NCI-H748 treated with DMSO at 0.1 percent for 48 hours (cell line): Measurements from ENCODE around the gene PLEKHA5.

ENCODE experiments used
- DNase-seq: peaks from one replicate; lab custom pipeline; 2025; lab: John Stamatoyannopoulos, UW

The PLEKHA5 gene

DNA sequence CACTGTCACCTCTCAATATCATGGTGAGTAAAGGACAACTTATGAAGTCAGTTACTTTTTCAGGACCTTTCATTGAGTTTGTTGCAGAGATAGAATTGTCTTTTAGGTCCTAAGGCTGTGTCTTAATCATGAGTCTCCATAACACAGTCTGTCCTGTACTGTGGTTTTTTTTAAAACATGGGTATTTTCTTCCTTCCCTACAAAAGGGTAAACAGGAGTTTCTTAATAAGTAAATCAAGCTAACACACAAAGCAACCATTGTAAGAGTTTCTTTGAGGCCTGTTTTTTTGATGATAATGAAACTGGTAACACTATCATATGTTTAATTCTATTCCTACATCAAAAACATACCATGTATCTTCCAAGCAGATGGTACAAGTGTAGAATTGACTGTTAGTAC is 101.4 kb downstream of the PLEKHA5 start:
- no peak for DNase-seq

GRCh38 chr12:19234171-19234704 is 104.7 kb downstream of the PLEKHA5 start:
- no peak for DNase-seq

GRCh38 chr12:19234981-19235871 is 105.7 kb downstream of the PLEKHA5 start:
- no peak for DNase-seq

DNA sequence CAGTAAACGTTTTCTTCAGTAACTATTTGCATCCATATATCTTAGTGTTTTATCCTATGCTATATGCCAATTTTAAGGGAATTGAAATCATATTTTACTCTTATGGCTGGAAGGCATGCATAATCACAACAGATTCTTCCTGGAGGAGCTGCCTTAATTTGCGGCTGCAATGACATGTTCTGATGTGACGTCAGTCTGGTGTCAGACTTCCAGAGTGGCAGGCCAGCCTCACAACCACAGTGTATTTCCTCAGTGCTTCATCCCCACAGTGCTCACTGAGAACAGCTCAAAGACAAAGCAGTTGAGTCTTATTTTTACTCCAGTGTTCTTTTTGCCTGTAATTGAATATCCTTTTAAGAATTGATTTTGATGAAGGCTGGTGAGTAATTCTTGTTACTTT is 107.1 kb downstream of the PLEKHA5 start:
- no peak for DNase-seq

DNA sequence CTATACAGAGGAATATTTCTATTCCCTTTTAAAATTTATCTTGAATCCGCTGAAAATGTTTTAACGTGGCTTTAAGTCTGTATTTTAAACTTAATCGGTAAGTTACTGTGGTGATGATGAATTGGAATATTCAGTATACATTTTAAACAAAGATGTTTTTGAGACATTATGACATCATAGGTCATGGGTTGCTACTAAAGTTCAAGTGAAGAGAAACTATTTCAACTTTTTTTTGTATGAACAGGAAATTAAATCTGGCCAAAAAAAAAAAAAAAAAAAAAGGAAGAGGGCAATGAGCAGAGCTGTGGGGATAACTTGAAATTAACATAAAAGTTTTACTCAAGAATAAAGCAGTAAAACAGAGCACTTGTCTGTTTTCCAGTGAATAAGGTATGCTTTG is 109.0 kb downstream of the PLEKHA5 start:
- no peak for DNase-seq

DNA sequence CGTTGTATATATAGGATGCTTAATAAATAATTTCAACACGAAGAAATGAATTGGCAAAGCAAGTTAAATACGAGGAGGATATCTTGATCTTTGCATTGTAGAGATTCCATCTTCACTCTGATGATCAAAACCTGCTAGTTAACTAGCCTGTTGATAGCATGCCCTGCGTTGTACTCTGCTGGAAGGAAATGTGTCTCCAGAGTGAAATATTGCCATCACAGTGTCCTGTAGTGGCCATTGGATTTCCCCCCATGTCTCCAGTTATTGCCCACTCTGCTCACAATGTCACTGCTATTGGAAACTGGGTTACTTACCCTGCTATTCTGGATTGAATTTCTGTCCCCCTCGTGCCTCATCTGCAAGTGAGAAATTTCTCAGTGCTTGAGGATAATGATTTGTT is 109.6 kb downstream of the PLEKHA5 start:
- no peak for DNase-seq

GRCh38 chr12:19239616-19240234 is 110.2 kb downstream of the PLEKHA5 start:
- DNase-seq: no peak

DNA sequence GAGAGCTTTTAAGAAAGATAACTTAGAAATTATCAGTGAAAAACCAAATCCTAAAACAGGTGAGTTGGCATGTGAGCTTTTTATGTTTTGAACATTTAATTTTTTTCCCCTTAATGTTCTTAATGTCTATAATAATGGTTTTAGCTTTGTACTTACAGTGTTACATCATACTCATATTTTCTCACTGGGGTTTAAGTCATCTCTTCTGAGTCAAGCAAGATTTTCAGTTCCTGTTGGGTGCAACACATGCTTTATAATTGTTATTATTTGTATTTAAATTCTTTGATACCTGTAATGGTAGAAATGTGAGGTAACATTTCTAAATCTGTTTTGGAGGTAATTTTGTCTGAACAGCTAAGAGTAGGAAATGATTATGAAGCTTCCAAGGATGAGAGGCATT is 113.0 kb downstream of the PLEKHA5 start:
- DNase-seq: no peak

- DNase-seq: no peak
Measured at GRCh38 chr12:19243551-19243950, 114.0 kb downstream of the PLEKHA5 start.

- no peak for DNase-seq
Measured at GRCh38 chr12:19244312-19244711, 114.8 kb downstream of the PLEKHA5 start.

GRCh38 chr12:19245106-19245505 is 115.6 kb downstream of the PLEKHA5 start:
- DNase-seq: no peak

DNA sequence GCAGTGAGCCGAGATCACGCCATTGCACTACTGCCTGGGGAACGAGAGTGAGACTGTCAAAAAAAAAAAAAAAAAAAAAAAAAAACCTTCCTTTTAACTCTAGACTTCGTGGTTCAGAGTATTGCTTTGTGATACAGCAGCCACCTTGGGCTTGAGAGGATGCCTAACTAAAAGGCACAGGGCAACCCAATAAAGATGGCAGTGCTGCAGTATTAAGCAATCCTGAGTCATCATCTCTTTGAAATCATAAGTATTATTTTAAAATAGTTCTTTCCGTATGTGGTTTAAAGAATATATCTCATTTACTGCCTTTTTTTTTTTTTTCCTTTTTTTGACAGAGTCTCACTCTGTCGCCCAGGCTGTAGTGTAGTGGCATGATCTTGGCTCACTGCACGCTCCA is 116.1 kb downstream of the PLEKHA5 start:
- DNase-seq: no peak

DNA sequence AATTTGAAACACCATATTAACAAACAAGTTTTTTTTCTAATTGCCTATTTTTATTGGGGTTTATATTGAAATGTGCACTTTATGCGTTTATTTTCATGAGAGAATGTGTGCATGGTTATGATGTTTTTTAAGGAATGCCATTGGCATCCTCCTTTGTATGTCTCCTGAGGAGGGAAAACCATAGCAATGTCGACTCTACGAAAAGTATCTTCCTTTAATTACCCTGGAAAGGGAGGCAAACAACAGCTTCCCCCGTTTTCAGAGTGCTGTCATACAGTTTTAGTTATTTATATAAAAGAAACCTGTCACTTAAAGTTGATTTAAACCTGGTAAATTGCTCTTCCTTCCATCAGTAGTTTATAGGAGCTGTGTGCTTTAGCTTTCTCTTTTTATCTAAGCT is 117.4 kb downstream of the PLEKHA5 start:
- no peak for DNase-seq

- no peak for DNase-seq
Measured at GRCh38 chr12:19248929-19249602, 119.5 kb downstream of the PLEKHA5 start.

DNA sequence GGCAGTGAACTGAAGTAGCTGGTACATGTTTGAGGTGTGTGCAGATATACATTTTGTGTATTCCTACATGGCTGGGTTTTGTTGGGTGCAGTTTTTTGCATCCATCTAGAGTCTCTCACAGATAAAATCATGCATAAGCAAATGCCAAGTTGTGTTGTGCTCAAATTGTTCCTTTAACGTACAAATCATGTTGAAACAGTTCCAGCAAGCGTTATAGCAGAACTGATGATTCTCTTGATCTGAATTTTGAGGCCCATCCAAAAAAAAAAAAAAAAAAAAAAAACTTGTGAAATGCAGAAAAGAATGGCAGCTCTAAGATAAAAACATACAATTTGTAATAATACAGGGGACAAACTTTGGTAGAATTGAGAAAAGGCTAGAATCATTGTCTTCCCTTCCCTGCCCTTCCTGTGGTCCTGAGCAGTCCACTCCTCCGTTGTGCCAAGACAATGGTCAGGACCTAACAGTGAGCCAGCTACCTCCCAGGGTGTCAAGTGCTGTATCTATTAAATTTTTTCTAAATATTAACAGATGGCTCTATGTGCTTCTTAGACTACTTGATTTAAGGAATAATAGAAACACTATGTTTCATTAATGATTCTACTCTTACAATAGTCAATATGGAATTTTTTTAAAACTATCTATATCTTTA is 122.1 kb downstream of the PLEKHA5 start:
- no peak for DNase-seq

GRCh38 chr12:19260135-19260534 is 130.6 kb downstream of the PLEKHA5 start:
- DNase-seq: no peak

DNA sequence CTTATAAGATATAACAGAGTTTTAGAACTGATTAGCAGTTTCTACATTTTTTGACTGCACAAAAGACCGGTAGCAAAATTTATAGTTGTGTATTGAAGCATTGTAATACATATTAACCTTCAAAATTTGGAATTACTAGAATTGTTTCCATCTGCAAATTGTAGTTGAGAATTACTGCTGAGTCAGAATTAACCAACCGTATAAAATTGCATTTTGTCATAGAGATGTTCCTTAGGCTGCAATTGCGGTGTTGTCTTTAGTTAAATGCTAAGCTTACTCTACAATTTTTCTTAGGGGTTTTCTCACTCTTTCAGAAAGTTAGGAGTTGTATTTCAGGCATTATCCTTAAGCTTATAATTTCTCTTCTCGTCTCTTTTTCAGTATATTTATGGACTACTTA is 132.2 kb downstream of the PLEKHA5 start:
- no peak for DNase-seq

DNA sequence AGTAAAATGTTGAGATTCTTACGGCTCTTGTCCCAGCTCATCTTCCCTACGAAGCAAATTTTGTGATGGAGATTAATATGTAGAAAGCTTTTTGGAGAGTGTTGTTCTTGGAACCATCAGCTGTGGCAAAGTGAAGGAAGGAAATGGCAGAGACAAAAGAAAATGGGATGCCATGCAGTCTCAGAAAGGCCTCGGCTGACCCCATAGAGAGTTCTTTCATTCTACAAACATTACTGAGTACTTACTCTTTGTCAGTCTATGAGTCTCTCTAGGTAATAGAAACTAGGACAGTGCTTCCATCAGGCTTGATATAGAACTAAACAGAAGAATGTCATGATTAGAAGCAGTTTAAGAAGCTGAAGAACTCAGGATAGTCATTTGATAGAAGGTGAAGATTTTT is 134.1 kb downstream of the PLEKHA5 start:
- DNase-seq: no peak

- peak; percentile 81 for DNase-seq
Measured at GRCh38 chr12:19273482-19274330, 144.2 kb downstream of the PLEKHA5 start.

GRCh38 chr12:19276767-19277166 is 147.2 kb downstream of the PLEKHA5 start:
- DNase-seq: no peak

- no peak for DNase-seq
Measured at GRCh38 chr12:19277711-19278110, 148.2 kb downstream of the PLEKHA5 start.
